IPS-15b (cell line): ENCODE data around the gene ETHE1.

Source experiments
- H3K27me3 ChIP-seq: one replicate; pipeline ENCODE4 v1.6.1; 2013; ENCODE audit warnings: low read length; ENCODE audit not compliant: control insufficient read depth, insufficient read depth
- H3K36me3 ChIP-seq: one replicate; pipeline ENCODE4 v1.6.1; 2013; ENCODE audit warnings: low read length; ENCODE audit not compliant: control insufficient read depth, insufficient read depth
- H3K4me1 ChIP-seq: one replicate; pipeline ENCODE4 v1.6.1; 2013; ENCODE audit warnings: mild to moderate bottlenecking, low read length; ENCODE audit not compliant: control insufficient read depth, insufficient read depth
- H3K4me3 ChIP-seq: one replicate; pipeline ENCODE4 v1.5.1; 2013; ENCODE audit warnings: low read depth, low read length
- H3K9ac ChIP-seq: one replicate; pipeline ENCODE4 v1.6.1; 2013; ENCODE audit warnings: low read depth, mild to moderate bottlenecking, low read length
- H3K9me3 ChIP-seq: one replicate; pipeline ENCODE4 v1.6.1; 2013; ENCODE audit warnings: mild to moderate bottlenecking, low read length; ENCODE audit not compliant: control insufficient read depth, insufficient read depth

ETHE1 gene

GRCh38 chr19:43507880-43508279, 19.1 kb downstream of the ETHE1 start:
- no peaks in the 10 kb centered on the region for H3K9me3 ChIP-seq
- H3K27me3 ChIP-seq, result peaks cover 14% of the 10 kb centered on the region

GRCh38 chr19:43506629-43507028, 20.4 kb downstream of the ETHE1 start:
- H3K9me3 ChIP-seq, result no peaks in the 10 kb centered on the region

More at GRCh38 chr19:43507880-43508279, 19.1 kb downstream of the ETHE1 start:
- Histone ChIP-seq H3K9ac (no peak overlapping the region), H3K4me3 (no peak overlapping the region), H3K4me1 (no peaks in the 10 kb centered on the region), H3K36me3 (peaks cover 5% of the 10 kb centered on the region)

GRCh38 chr19:43505941-43506340, 21.1 kb downstream of the ETHE1 start:
- Histone ChIP-seq H3K9ac (no peak overlapping the region), H3K27me3 (peaks cover 27% of the 10 kb centered on the region), H3K36me3 (peaks cover 3% of the 10 kb centered on the region), H3K9me3 (no peaks in the 10 kb centered on the region), H3K4me3 (no peak overlapping the region), H3K4me1 (no peaks in the 10 kb centered on the region)

More at GRCh38 chr19:43506629-43507028, 20.4 kb downstream of the ETHE1 start:
- Histone ChIP-seq H3K27me3 (peaks cover 24% of the 10 kb centered on the region), H3K36me3 (peaks cover 5% of the 10 kb centered on the region), H3K4me1 (no peaks in the 10 kb centered on the region), H3K9ac (no peak overlapping the region), H3K4me3 (no peak overlapping the region)

GRCh38 chr19:43505186-43505456, 21.9 kb downstream of the ETHE1 start:
- H3K9me3 ChIP-seq, result no peaks in the 10 kb centered on the region
- peak overlapping the region; percentile 93 for H3K4me3 ChIP-seq
- no peaks in the 10 kb centered on the region for H3K4me1 ChIP-seq
- peaks cover 27% of the 10 kb centered on the region for H3K27me3 ChIP-seq
- H3K9ac ChIP-seq, result no peak overlapping the region
- no peaks in the 10 kb centered on the region for H3K36me3 ChIP-seq

GRCh38 chr19:43504426-43505185, 22.4 kb downstream of the ETHE1 start, which contains the start of gene PHLDB3:
Gene PHLDB3 (minus strand): TSS chr19:43504746. CDS start chr19:43504118, 628 bp downstream.
- Histone ChIP-seq H3K27me3 (peaks cover 27% of the 10 kb centered on the region), H3K9ac (peak within 1 kb of the TSS; percentile 65), H3K36me3 (no peaks in the 10 kb centered on the region), H3K9me3 (no peaks in the 10 kb centered on the region), H3K4me1 (no peaks in the 10 kb centered on the region), H3K4me3 (peak within 1 kb of the TSS; percentile 93)

GRCh38 chr19:43503501-43504425, 23.2 kb downstream of the ETHE1 start:
- Histone ChIP-seq H3K4me1 (no peaks in the 10 kb centered on the region), H3K27me3 (peaks cover 27% of the 10 kb centered on the region), H3K9ac (peak overlapping the region; percentile 60), H3K9me3 (no peaks in the 10 kb centered on the region), H3K4me3 (peak overlapping the region; percentile 93), H3K36me3 (no peaks in the 10 kb centered on the region)

GRCh38 chr19:43502419-43502976, 24.5 kb downstream of the ETHE1 start:
- no peak overlapping the region for H3K9ac ChIP-seq
- no peaks in the 10 kb centered on the region for H3K9me3 ChIP-seq
- peaks cover 27% of the 10 kb centered on the region for H3K27me3 ChIP-seq
- no peaks in the 10 kb centered on the region for H3K36me3 ChIP-seq
- peak overlapping the region; percentile 78 for H3K4me3 ChIP-seq
- no peaks in the 10 kb centered on the region for H3K4me1 ChIP-seq

GRCh38 chr19:43501661-43502418, 25.2 kb downstream of the ETHE1 start:
- H3K4me3 ChIP-seq, result peak overlapping the region; percentile 78
- H3K4me1 ChIP-seq, result no peaks in the 10 kb centered on the region
- H3K9me3 ChIP-seq, result no peaks in the 10 kb centered on the region
- H3K36me3 ChIP-seq, result no peaks in the 10 kb centered on the region
- peaks cover 27% of the 10 kb centered on the region for H3K27me3 ChIP-seq
- no peak overlapping the region for H3K9ac ChIP-seq

GRCh38 chr19:43499042-43499441, 28.0 kb downstream of the ETHE1 start:
- peaks cover 24% of the 10 kb centered on the region for H3K27me3 ChIP-seq
- H3K9me3 ChIP-seq, result no peaks in the 10 kb centered on the region
- no peak overlapping the region for H3K4me3 ChIP-seq
- H3K36me3 ChIP-seq, result no peaks in the 10 kb centered on the region
- H3K9ac ChIP-seq, result no peak overlapping the region
- H3K4me1 ChIP-seq, result no peaks in the 10 kb centered on the region

- Histone ChIP-seq H3K4me3 (no peak overlapping the region), H3K4me1 (no peaks in the 10 kb centered on the region), H3K9me3 (no peaks in the 10 kb centered on the region), H3K9ac (no peak overlapping the region), H3K27me3 (peaks cover 18% of the 10 kb centered on the region), H3K36me3 (no peaks in the 10 kb centered on the region)
Observed at GRCh38 chr19:43498233-43498842, 28.7 kb downstream of the ETHE1 start.

GRCh38 chr19:43496960-43497359, 30.0 kb downstream of the ETHE1 start:
- Histone ChIP-seq H3K4me1 (no peaks in the 10 kb centered on the region), H3K9ac (no peak overlapping the region), H3K36me3 (no peaks in the 10 kb centered on the region), H3K27me3 (peaks cover 7% of the 10 kb centered on the region), H3K4me3 (no peak overlapping the region), H3K9me3 (no peaks in the 10 kb centered on the region)
